ENCODE data around the gene TBCD. TPM values are rescaled to one million over a fixed set of nuclear protein-coding genes. Genes with fewer than 3 reads are reported as not detected.
"Not testable (repeated sequence)": the region's sequence is repeated elsewhere in the genome, so short reads cannot be mapped to it uniquely, and the experiment has no call there.

The TBCD gene
- polyA plus RNA-seq, 2 donors = 54.4 to 62.8 TPM

GRCh38 chr17:82974136-82974952, 222.5 kb downstream of the TBCD start:
- Histone ChIP-seq H3K27me3 (ENCODE audit: control insufficient read depth in 1 of 2, insufficient read depth in 2 of 2, low read length in 2 of 2) (no peaks in the 10 kb centered on the region), H3K27ac (ENCODE audit: low read depth in 2 of 2, low read length in 1 of 2) (no peak overlapping the region), H3K9me3 (ENCODE audit: control insufficient read depth in 2 of 2, insufficient read depth in 1 of 2, low read depth in 1 of 2, low read length in 1 of 2) (no peaks in the 10 kb centered on the region), H3K4me1 (ENCODE audit: control insufficient read depth in 2 of 2, insufficient read depth in 2 of 2, low read length in 1 of 2) (no peaks in the 10 kb centered on the region), H3K36me3 (ENCODE audit: control insufficient read depth in 2 of 2, insufficient read depth in 2 of 2, low read length in 1 of 2) (no peaks in the 10 kb centered on the region), H3K4me3 (ENCODE audit: low read depth in 1 of 2, low read length in 2 of 2) (no peak overlapping the region)
- 78 to 90% methylated on average over 28 of the region's 28 CpGs for WGBS, 2 donors

- 96% methylated on average over 29 of the region's 29 CpGs for WGBS, 2 donors
- no peaks in the 10 kb centered on the region for H3K4me1 ChIP-seq (ENCODE audit: control insufficient read depth in 2 of 2, insufficient read depth in 2 of 2, low read length in 1 of 2)
- H3K9me3 ChIP-seq (ENCODE audit: control insufficient read depth in 2 of 2, insufficient read depth in 1 of 2, low read depth in 1 of 2, low read length in 1 of 2) = no peaks in the 10 kb centered on the region
- H3K36me3 ChIP-seq (ENCODE audit: control insufficient read depth in 2 of 2, insufficient read depth in 2 of 2, low read length in 1 of 2) = no peaks in the 10 kb centered on the region
- H3K27me3 ChIP-seq (ENCODE audit: control insufficient read depth in 1 of 2, insufficient read depth in 2 of 2, low read length in 2 of 2) = no peaks in the 10 kb centered on the region
- no peak overlapping the region for H3K27ac ChIP-seq (ENCODE audit: low read depth in 2 of 2, low read length in 1 of 2)
- H3K4me3 ChIP-seq (ENCODE audit: low read depth in 1 of 2, low read length in 2 of 2) = no peak overlapping the region
Observed at GRCh38 chr17:82976982-82977488, 225.2 kb downstream of the TBCD start.

- H3K27ac ChIP-seq (ENCODE audit: low read depth in 2 of 2, low read length in 1 of 2) = no peak overlapping the region
- no peaks in the 10 kb centered on the region for H3K4me1 ChIP-seq (ENCODE audit: control insufficient read depth in 2 of 2, insufficient read depth in 2 of 2, low read length in 1 of 2)
- H3K27me3 ChIP-seq (ENCODE audit: control insufficient read depth in 1 of 2, insufficient read depth in 2 of 2, low read length in 2 of 2) = no peaks in the 10 kb centered on the region
- H3K4me3 ChIP-seq (ENCODE audit: low read depth in 1 of 2, low read length in 2 of 2) = no peak overlapping the region
- no peaks in the 10 kb centered on the region for H3K36me3 ChIP-seq (ENCODE audit: control insufficient read depth in 2 of 2, insufficient read depth in 2 of 2, low read length in 1 of 2)
- no peaks in the 10 kb centered on the region for H3K9me3 ChIP-seq (ENCODE audit: control insufficient read depth in 2 of 2, insufficient read depth in 1 of 2, low read depth in 1 of 2, low read length in 1 of 2)
- WGBS, 2 donors = 91 to 92% methylated on average over 20 of the region's 20 CpGs
Observed at GRCh38 chr17:82977606-82978005, 225.7 kb downstream of the TBCD start.

GRCh38 chr17:82978765-82979349, 227.0 kb downstream of the TBCD start:
- H3K4me1 ChIP-seq (ENCODE audit: control insufficient read depth in 2 of 2, insufficient read depth in 2 of 2, low read length in 1 of 2) = no peaks in the 10 kb centered on the region
- H3K9me3 ChIP-seq (ENCODE audit: control insufficient read depth in 2 of 2, insufficient read depth in 1 of 2, low read depth in 1 of 2, low read length in 1 of 2) = no peaks in the 10 kb centered on the region
- WGBS, 2 donors = 71 to 78% methylated on average over 3 of the region's 3 CpGs
- H3K27ac ChIP-seq (ENCODE audit: low read depth in 2 of 2, low read length in 1 of 2) = no peak overlapping the region
- no peak overlapping the region for H3K4me3 ChIP-seq (ENCODE audit: low read depth in 1 of 2, low read length in 2 of 2)
- no peaks in the 10 kb centered on the region for H3K36me3 ChIP-seq (ENCODE audit: control insufficient read depth in 2 of 2, insufficient read depth in 2 of 2, low read length in 1 of 2)
- H3K27me3 ChIP-seq (ENCODE audit: control insufficient read depth in 1 of 2, insufficient read depth in 2 of 2, low read length in 2 of 2) = no peaks in the 10 kb centered on the region

GRCh38 chr17:82979718-82980117, 227.9 kb downstream of the TBCD start:
- WGBS, 2 donors = 92% methylated on average over 1 of the region's 1 CpG
- Histone ChIP-seq H3K4me3 (ENCODE audit: low read depth in 1 of 2, low read length in 2 of 2) (no peak overlapping the region), H3K4me1 (ENCODE audit: control insufficient read depth in 2 of 2, insufficient read depth in 2 of 2, low read length in 1 of 2) (no peaks in the 10 kb centered on the region), H3K9me3 (ENCODE audit: control insufficient read depth in 2 of 2, insufficient read depth in 1 of 2, low read depth in 1 of 2, low read length in 1 of 2) (peaks cover 0 to 3% of the 10 kb centered on the region in 2 donors), H3K27ac (ENCODE audit: low read depth in 2 of 2, low read length in 1 of 2) (no peak overlapping the region), H3K36me3 (ENCODE audit: control insufficient read depth in 2 of 2, insufficient read depth in 2 of 2, low read length in 1 of 2) (no peaks in the 10 kb centered on the region), H3K27me3 (ENCODE audit: control insufficient read depth in 1 of 2, insufficient read depth in 2 of 2, low read length in 2 of 2) (no peaks in the 10 kb centered on the region)

- WGBS, 2 donors = 77 to 83% methylated on average over 9 of the region's 9 CpGs
- Histone ChIP-seq H3K4me3 (ENCODE audit: low read depth in 1 of 2, low read length in 2 of 2) (no peak overlapping the region), H3K9me3 (ENCODE audit: control insufficient read depth in 2 of 2, insufficient read depth in 1 of 2, low read depth in 1 of 2, low read length in 1 of 2) (peaks cover 0 to 3% of the 10 kb centered on the region in 2 donors), H3K27ac (ENCODE audit: low read depth in 2 of 2, low read length in 1 of 2) (no peak overlapping the region), H3K4me1 (ENCODE audit: control insufficient read depth in 2 of 2, insufficient read depth in 2 of 2, low read length in 1 of 2) (no peaks in the 10 kb centered on the region), H3K27me3 (ENCODE audit: control insufficient read depth in 1 of 2, insufficient read depth in 2 of 2, low read length in 2 of 2) (no peaks in the 10 kb centered on the region), H3K36me3 (ENCODE audit: control insufficient read depth in 2 of 2, insufficient read depth in 2 of 2, low read length in 1 of 2) (no peaks in the 10 kb centered on the region)
Observed at GRCh38 chr17:82980632-82981031, 228.8 kb downstream of the TBCD start.

- Histone ChIP-seq H3K27ac (ENCODE audit: low read depth in 2 of 2, low read length in 1 of 2) (no peak overlapping the region), H3K27me3 (ENCODE audit: control insufficient read depth in 1 of 2, insufficient read depth in 2 of 2, low read length in 2 of 2) (no peaks in the 10 kb centered on the region), H3K36me3 (ENCODE audit: control insufficient read depth in 2 of 2, insufficient read depth in 2 of 2, low read length in 1 of 2) (no peaks in the 10 kb centered on the region), H3K4me3 (ENCODE audit: low read depth in 1 of 2, low read length in 2 of 2) (no peak overlapping the region), H3K9me3 (ENCODE audit: control insufficient read depth in 2 of 2, insufficient read depth in 1 of 2, low read depth in 1 of 2, low read length in 1 of 2) (peaks cover 0 to 3% of the 10 kb centered on the region in 2 donors), H3K4me1 (ENCODE audit: control insufficient read depth in 2 of 2, insufficient read depth in 2 of 2, low read length in 1 of 2) (peaks cover 0 to 4% of the 10 kb centered on the region in 2 donors)
- WGBS, 2 donors = 86 to 94% methylated on average over 15 of the region's 15 CpGs
Observed at GRCh38 chr17:82981141-82981730, 229.4 kb downstream of the TBCD start.

- H3K36me3 ChIP-seq (ENCODE audit: control insufficient read depth in 2 of 2, insufficient read depth in 2 of 2, low read length in 1 of 2) = no peaks in the 10 kb centered on the region
- peaks cover 0 to 4% of the 10 kb centered on the region in 2 donors for H3K4me1 ChIP-seq (ENCODE audit: control insufficient read depth in 2 of 2, insufficient read depth in 2 of 2, low read length in 1 of 2)
- no peaks in the 10 kb centered on the region for H3K27me3 ChIP-seq (ENCODE audit: control insufficient read depth in 1 of 2, insufficient read depth in 2 of 2, low read length in 2 of 2)
- H3K9me3 ChIP-seq (ENCODE audit: control insufficient read depth in 2 of 2, insufficient read depth in 1 of 2, low read depth in 1 of 2, low read length in 1 of 2) = peaks cover 0 to 3% of the 10 kb centered on the region in 2 donors
- 93 to 96% methylated on average over 27 of the region's 27 CpGs for WGBS, 2 donors
- H3K4me3 ChIP-seq (ENCODE audit: low read depth in 1 of 2, low read length in 2 of 2) = no peak overlapping the region
- no peak overlapping the region for H3K27ac ChIP-seq (ENCODE audit: low read depth in 2 of 2, low read length in 1 of 2)
Observed at GRCh38 chr17:82983510-82984248, 231.8 kb downstream of the TBCD start.

- H3K4me1 ChIP-seq (ENCODE audit: control insufficient read depth in 2 of 2, insufficient read depth in 2 of 2, low read length in 1 of 2); H3K27ac ChIP-seq (ENCODE audit: low read depth in 2 of 2, low read length in 1 of 2); H3K27me3 ChIP-seq (ENCODE audit: control insufficient read depth in 1 of 2, insufficient read depth in 2 of 2, low read length in 2 of 2); H3K9me3 ChIP-seq (ENCODE audit: control insufficient read depth in 2 of 2, insufficient read depth in 1 of 2, low read depth in 1 of 2, low read length in 1 of 2); H3K4me3 ChIP-seq (ENCODE audit: low read depth in 1 of 2, low read length in 2 of 2); H3K36me3 ChIP-seq (ENCODE audit: control insufficient read depth in 2 of 2, insufficient read depth in 2 of 2, low read length in 1 of 2): not testable (repeated sequence)
- WGBS, 2 donors = 73 to 85% methylated on average over 12 of the region's 12 CpGs
Observed at GRCh38 chr17:82984249-82984617, 232.4 kb downstream of the TBCD start.

Measured in esophagus (tissue), 2 donors.